ENCODE results near the gene TIMM29.

TIMM29 gene

DNA sequence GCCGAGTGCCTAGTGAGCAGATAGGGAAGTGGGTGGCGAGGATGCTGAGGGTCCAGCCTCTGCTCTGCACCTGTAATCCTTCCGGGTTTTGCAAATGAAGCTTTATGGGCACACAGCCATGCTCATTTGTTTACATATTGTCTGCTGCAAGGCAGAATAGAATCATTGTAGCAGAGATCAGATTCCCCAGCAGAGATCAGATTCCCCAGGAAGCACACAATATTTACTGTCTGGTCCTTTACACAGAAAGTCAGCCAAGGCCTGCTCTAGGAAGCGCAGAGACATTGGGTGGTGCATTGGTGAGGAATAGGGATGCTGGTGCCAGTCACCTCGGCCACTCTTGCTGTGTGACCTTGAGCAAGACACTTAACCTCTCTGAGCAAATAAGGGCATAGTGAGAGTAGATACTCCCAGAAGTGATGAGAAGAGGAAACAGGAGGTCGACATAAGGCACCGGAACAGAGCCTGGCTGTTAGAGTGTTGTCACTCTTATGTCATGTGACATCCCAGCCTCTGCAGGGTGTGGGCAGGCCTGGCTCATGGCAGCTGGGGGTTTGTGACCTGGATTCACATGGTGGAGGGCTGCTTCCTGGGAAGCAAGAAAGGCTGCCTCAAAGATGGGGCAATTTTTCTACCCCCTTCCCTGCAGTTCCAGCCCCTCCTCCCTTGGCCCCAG is 31.6 kb upstream of the TIMM29 start:
- H3K4me1 ChIP-seq (ENCODE audit: control insufficient read depth, insufficient read depth, low read length), result peaks cover 18% of the 10 kb centered on the region
- H3K4me3 ChIP-seq (ENCODE audit: low read depth, low read length), result no peak overlapping the region
- TF ChIP-seq TRIM28 (IDR thresholded peaks at IDR 0.05; ENCODE audit: borderline replicate concordance, low read length), result 0 out of 2 replicates have a peak, but pooled peaks have one; percentile 26
- 0 out of 2 replicates have a peak, but pooled peaks have one; percentile 13 for TF ChIP-seq SCRT2 (tag by site-specific recombination; IDR thresholded peaks at IDR 0.05)
- peak; percentile 70; the same call in 1 of the 2 replicates for TF ChIP-seq ZNF580 (tag by site-specific recombination; IDR thresholded peaks at IDR 0.05)
- peak; percentile 65; the same call in 1 of the 2 replicates for TF ChIP-seq KLF17 (tag by site-specific recombination; IDR thresholded peaks at IDR 0.05)
- no peak for TF ChIP-seq MZF1 (tag by site-specific recombination; IDR thresholded peaks at IDR 0.05; ENCODE audit: borderline replicate concordance)
- TF ChIP-seq ZNF768 (tag by site-specific recombination; IDR thresholded peaks at IDR 0.05), result peak; percentile 97; the same call in 1 of the 2 replicates
- TF ChIP-seq ZNF792 (tag by site-specific recombination; IDR thresholded peaks at IDR 0.05), result no peak
- no peak for TF ChIP-seq ZNF155 (tag by site-specific recombination; IDR thresholded peaks at IDR 0.05)
- 0 out of 2 replicates have a peak, but pooled peaks have one; percentile 73 for TF ChIP-seq ZNF600 (tag by site-specific recombination; IDR thresholded peaks at IDR 0.05)
- peak; percentile 27; the same call in 1 of the 2 replicates for TF ChIP-seq ZFHX2 (tag by site-specific recombination; conservative IDR thresholded peaks at IDR 0.05)
- TF ChIP-seq ZBTB17 (tag by site-specific recombination; IDR thresholded peaks at IDR 0.05), result peak; percentile 60
- 0 out of 2 replicates have a peak, but pooled peaks have one; percentile 35 for TF ChIP-seq ZNF639 (tag by site-specific recombination; IDR thresholded peaks at IDR 0.05)
- TF ChIP-seq ZNF629 (tag by site-specific recombination; IDR thresholded peaks at IDR 0.05), result 0 out of 2 replicates have a peak, but pooled peaks have one; percentile 21
- H3K36me3 ChIP-seq (ENCODE audit: control insufficient read depth in 2 of 2, insufficient read depth in 1 of 2, low read length in 2 of 2), result no peaks in the 10 kb centered on the region; a peak in 1 of 3 replicates
- CTCF ChIA-PET, result interaction anchor here (1.0 kb wide), 1 partner anchor 33 kb away, joined by 4 read pairs; no protein-coding TSS in a partner anchor
- no peaks in the 10 kb centered on the region for H3K9me3 ChIP-seq (ENCODE audit: control insufficient read depth, insufficient read depth, low read depth, low read length)
- peak overlapping the region; percentile 19 for H3K27ac ChIP-seq (ENCODE audit: extremely low read depth, low read depth, low read length)
- POLR2A ChIA-PET, result interaction anchor here (0.6 to 1.0 kb wide), 2 partner anchors 28 to 569 kb away, joined by 3 to 4 read pairs; no protein-coding TSS in a partner anchor

GRCh38 chr19:10898633-10899032 is 30.0 kb upstream of the TIMM29 start:
- Histone ChIP-seq H3K9me3 (ENCODE audit: control insufficient read depth, insufficient read depth, low read depth, low read length) (no peaks in the 10 kb centered on the region), H3K36me3 (ENCODE audit: control insufficient read depth in 2 of 2, insufficient read depth in 1 of 2, low read length in 2 of 2) (no peaks in the 10 kb centered on the region; a peak in 1 of 3 replicates), H3K4me3 (ENCODE audit: low read depth, low read length) (no peak overlapping the region), H3K4me1 (ENCODE audit: control insufficient read depth, insufficient read depth, low read length) (peaks cover 18% of the 10 kb centered on the region), H3K27ac (ENCODE audit: extremely low read depth, low read depth, low read length) (no peak overlapping the region)
- CTCF ChIA-PET, result no interaction called here
- POLR2A ChIA-PET, result no interaction called here
- no peak for TF ChIP-seq ZNF544 (tag by site-specific recombination; IDR thresholded peaks at IDR 0.05)
- TF ChIP-seq ZNF211 (tag by site-specific recombination; IDR thresholded peaks at IDR 0.05; ENCODE audit: low read depth), result no peak
- no peak for TF ChIP-seq ZNF624 (tag by site-specific recombination; IDR thresholded peaks at IDR 0.05)
- TF ChIP-seq, protein P1, sequence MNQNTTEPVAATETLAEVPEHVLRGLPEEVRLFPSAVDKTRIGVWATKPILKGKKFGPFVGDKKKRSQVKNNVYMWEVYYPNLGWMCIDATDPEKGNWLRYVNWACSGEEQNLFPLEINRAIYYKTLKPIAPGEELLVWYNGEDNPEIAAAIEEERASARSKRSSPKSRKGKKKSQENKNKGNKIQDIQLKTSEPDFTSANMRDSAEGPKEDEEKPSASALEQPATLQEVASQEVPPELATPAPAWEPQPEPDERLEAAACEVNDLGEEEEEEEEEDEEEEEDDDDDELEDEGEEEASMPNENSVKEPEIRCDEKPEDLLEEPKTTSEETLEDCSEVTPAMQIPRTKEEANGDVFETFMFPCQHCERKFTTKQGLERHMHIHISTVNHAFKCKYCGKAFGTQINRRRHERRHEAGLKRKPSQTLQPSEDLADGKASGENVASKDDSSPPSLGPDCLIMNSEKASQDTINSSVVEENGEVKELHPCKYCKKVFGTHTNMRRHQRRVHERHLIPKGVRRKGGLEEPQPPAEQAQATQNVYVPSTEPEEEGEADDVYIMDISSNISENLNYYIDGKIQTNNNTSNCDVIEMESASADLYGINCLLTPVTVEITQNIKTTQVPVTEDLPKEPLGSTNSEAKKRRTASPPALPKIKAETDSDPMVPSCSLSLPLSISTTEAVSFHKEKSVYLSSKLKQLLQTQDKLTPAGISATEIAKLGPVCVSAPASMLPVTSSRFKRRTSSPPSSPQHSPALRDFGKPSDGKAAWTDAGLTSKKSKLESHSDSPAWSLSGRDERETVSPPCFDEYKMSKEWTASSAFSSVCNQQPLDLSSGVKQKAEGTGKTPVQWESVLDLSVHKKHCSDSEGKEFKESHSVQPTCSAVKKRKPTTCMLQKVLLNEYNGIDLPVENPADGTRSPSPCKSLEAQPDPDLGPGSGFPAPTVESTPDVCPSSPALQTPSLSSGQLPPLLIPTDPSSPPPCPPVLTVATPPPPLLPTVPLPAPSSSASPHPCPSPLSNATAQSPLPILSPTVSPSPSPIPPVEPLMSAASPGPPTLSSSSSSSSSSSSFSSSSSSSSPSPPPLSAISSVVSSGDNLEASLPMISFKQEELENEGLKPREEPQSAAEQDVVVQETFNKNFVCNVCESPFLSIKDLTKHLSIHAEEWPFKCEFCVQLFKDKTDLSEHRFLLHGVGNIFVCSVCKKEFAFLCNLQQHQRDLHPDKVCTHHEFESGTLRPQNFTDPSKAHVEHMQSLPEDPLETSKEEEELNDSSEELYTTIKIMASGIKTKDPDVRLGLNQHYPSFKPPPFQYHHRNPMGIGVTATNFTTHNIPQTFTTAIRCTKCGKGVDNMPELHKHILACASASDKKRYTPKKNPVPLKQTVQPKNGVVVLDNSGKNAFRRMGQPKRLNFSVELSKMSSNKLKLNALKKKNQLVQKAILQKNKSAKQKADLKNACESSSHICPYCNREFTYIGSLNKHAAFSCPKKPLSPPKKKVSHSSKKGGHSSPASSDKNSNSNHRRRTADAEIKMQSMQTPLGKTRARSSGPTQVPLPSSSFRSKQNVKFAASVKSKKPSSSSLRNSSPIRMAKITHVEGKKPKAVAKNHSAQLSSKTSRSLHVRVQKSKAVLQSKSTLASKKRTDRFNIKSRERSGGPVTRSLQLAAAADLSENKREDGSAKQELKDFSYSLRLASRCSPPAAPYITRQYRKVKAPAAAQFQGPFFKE (tag by site-specific recombination; IDR thresholded peaks at IDR 0.05; ENCODE audit: borderline replicate concordance), result no peak
- TF ChIP-seq KLF1 (tag by site-specific recombination; IDR thresholded peaks at IDR 0.05), result no peak
- peak; percentile 64 for TF ChIP-seq ZBTB20 (tag by site-specific recombination; IDR thresholded peaks at IDR 0.05)
- peak; percentile 72 for TF ChIP-seq ZNF341 (tag by site-specific recombination; IDR thresholded peaks at IDR 0.05; ENCODE audit: low read depth)

Data from HEK293 (cell line).